ENCODE results near the gene NOS1AP.

DNA sequence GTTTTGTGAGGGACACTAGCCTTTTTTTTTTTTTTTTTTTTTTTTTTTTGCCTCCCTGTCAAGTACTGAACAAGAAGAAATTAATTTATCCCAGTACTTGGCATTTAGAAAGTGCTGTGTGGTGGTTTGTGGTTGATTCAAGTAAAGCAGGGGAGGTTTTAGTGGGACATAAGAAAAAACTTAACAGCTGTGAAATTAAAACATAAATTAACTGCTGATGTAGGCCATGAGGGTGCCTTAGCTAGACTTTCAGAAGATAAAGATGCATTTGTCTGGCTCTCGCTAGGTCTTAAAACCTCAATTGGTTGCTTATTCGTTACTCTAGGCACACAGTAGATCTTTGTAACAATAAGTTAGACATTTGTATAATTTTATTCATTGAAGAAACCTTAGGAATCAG lies 254.9 kb downstream of the NOS1AP start:
- TF ChIP-seq TARDBP (IDR thresholded peaks at IDR 0.05) (no peak), SUZ12 (IDR thresholded peaks at IDR 0.05) (no peak), BHLHE40 (IDR thresholded peaks at IDR 0.05; ENCODE audit: borderline replicate concordance) (no peak), FOXM1 (IDR thresholded peaks at IDR 0.05; ENCODE audit: borderline replicate concordance) (no peak), NFRKB (IDR thresholded peaks at IDR 0.05) (no peak), ELF4 (IDR thresholded peaks at IDR 0.05) (no peak), FOXK2 (IDR thresholded peaks at IDR 0.05) (no peak), SP1 (IDR thresholded peaks at IDR 0.05) (no peak), ARNT (IDR thresholded peaks at IDR 0.05) (no peak), CTBP1 (IDR thresholded peaks at IDR 0.05; ENCODE audit: borderline replicate concordance) (no peak), HDGF (IDR thresholded peaks at IDR 0.05; ENCODE audit: borderline replicate concordance) (no peak), LEF1 (IDR thresholded peaks at IDR 0.05; ENCODE audit: borderline replicate concordance) (no peak), FOXA1 (IDR thresholded peaks at IDR 0.05) (no peak)
- TF ChIP-seq, protein P1, sequence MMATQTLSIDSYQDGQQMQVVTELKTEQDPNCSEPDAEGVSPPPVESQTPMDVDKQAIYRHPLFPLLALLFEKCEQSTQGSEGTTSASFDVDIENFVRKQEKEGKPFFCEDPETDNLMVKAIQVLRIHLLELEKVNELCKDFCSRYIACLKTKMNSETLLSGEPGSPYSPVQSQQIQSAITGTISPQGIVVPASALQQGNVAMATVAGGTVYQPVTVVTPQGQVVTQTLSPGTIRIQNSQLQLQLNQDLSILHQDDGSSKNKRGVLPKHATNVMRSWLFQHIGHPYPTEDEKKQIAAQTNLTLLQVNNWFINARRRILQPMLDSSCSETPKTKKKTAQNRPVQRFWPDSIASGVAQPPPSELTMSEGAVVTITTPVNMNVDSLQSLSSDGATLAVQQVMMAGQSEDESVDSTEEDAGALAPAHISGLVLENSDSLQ (IDR thresholded peaks at IDR 0.05) = no peak
